ES-I3 (cell line): Measurements from ENCODE around the gene TBC1D28.
"Not testable (repeated sequence)": the region's sequence is repeated elsewhere in the genome, so short reads cannot be mapped to it uniquely, and the experiment has no call there.

Source experiments
- H3K36me3 ChIP-seq: 2 replicates; pipeline ENCODE4 v1.6.1; 2013; ENCODE audit warnings: mild to moderate bottlenecking, low read length, control low read depth, moderate library complexity; ENCODE audit not compliant: insufficient read depth
- H3K4me1 ChIP-seq: 2 replicates; pipeline ENCODE4 v1.6.1; 2013; ENCODE audit warnings: mild to moderate bottlenecking, control low read depth, low read length; ENCODE audit not compliant: insufficient read depth
- H3K9ac ChIP-seq: 2 replicates; pipeline ENCODE4 v1.6.1; 2013; ENCODE audit warnings: low read depth, mild to moderate bottlenecking, low read length, moderate library complexity
- H3K9me3 ChIP-seq: 2 replicates; pipeline ENCODE4 v1.6.1; 2013; ENCODE audit warnings: mild to moderate bottlenecking, low read length, moderate library complexity; ENCODE audit not compliant: control insufficient read depth, insufficient read depth

TBC1D28 gene

GRCh38 chr17:18644291-18644690 lies at the start of gene TBC1D28:
Gene TBC1D28 (minus strand): TSS chr17:18644391. CDS start chr17:18641352, 3,039 bp downstream.
- not testable (repeated sequence) for H3K36me3 ChIP-seq, H3K4me1 ChIP-seq, H3K9ac ChIP-seq, H3K9me3 ChIP-seq

- H3K4me1 ChIP-seq, H3K9me3 ChIP-seq, H3K36me3 ChIP-seq: not testable (repeated sequence)
- peak overlapping the region; percentile 55; the same call in 1 of the 2 replicates for H3K9ac ChIP-seq
Measured at GRCh38 chr17:18682668-18683067, 38.5 kb upstream of the TBC1D28 start.

GRCh38 chr17:18681767-18682571 lies 37.8 kb upstream of the TBC1D28 start, which contains the start of gene FOXO3B:
Gene FOXO3B (minus strand): TSS chr17:18682314. CDS start chr17:18681651, 663 bp downstream.
- H3K9ac ChIP-seq: peak within 1 kb of the TSS; percentile 55
- H3K4me1 ChIP-seq: not testable (repeated sequence)

GRCh38 chr17:18677381-18677780 lies 33.2 kb upstream of the TBC1D28 start:
- H3K36me3 ChIP-seq, H3K9me3 ChIP-seq, H3K9ac ChIP-seq, H3K4me1 ChIP-seq: not testable (repeated sequence)

More at GRCh38 chr17:18681767-18682571, 37.8 kb upstream of the TBC1D28 start, which contains the start of gene FOXO3B:
- not testable (repeated sequence) for H3K36me3 ChIP-seq, H3K9me3 ChIP-seq

- H3K36me3 ChIP-seq: not testable (repeated sequence)
Measured at GRCh38 chr17:18676928-18677327, 32.7 kb upstream of the TBC1D28 start.

GRCh38 chr17:18672395-18673227 lies 28.4 kb upstream of the TBC1D28 start:
- not testable (repeated sequence) for H3K9ac ChIP-seq, H3K4me1 ChIP-seq, H3K36me3 ChIP-seq, H3K9me3 ChIP-seq

More at GRCh38 chr17:18676928-18677327, 32.7 kb upstream of the TBC1D28 start:
- H3K9ac ChIP-seq, H3K9me3 ChIP-seq, H3K4me1 ChIP-seq: not testable (repeated sequence)

GRCh38 chr17:18668625-18669024 lies 24.4 kb upstream of the TBC1D28 start:
- not testable (repeated sequence) for H3K9me3 ChIP-seq, H3K9ac ChIP-seq, H3K4me1 ChIP-seq, H3K36me3 ChIP-seq

- H3K9ac ChIP-seq, H3K4me1 ChIP-seq, H3K36me3 ChIP-seq, H3K9me3 ChIP-seq: not testable (repeated sequence)
Measured at GRCh38 chr17:18667535-18667934, 23.3 kb upstream of the TBC1D28 start.

- H3K36me3 ChIP-seq, H3K9me3 ChIP-seq: not testable (repeated sequence)
Measured at GRCh38 chr17:18666326-18666725, 22.1 kb upstream of the TBC1D28 start.

GRCh38 chr17:18661924-18662624 lies 17.9 kb upstream of the TBC1D28 start:
- not testable (repeated sequence) for H3K4me1 ChIP-seq, H3K9me3 ChIP-seq, H3K36me3 ChIP-seq, H3K9ac ChIP-seq

More at GRCh38 chr17:18666326-18666725, 22.1 kb upstream of the TBC1D28 start:
- H3K4me1 ChIP-seq, H3K9ac ChIP-seq: not testable (repeated sequence)

- H3K36me3 ChIP-seq, H3K9me3 ChIP-seq, H3K9ac ChIP-seq, H3K4me1 ChIP-seq: not testable (repeated sequence)
Measured at GRCh38 chr17:18650094-18650493, 5.9 kb upstream of the TBC1D28 start.

GRCh38 chr17:18643124-18643523 lies 1.1 kb downstream of the TBC1D28 start:
- H3K9ac ChIP-seq, H3K9me3 ChIP-seq, H3K36me3 ChIP-seq, H3K4me1 ChIP-seq: not testable (repeated sequence)

- H3K9me3 ChIP-seq, H3K4me1 ChIP-seq, H3K9ac ChIP-seq, H3K36me3 ChIP-seq: not testable (repeated sequence)
Measured at GRCh38 chr17:18638357-18638756, 5.8 kb downstream of the TBC1D28 start.

GRCh38 chr17:18636237-18636636 lies 8.0 kb downstream of the TBC1D28 start:
- H3K9ac ChIP-seq, H3K9me3 ChIP-seq, H3K36me3 ChIP-seq, H3K4me1 ChIP-seq: not testable (repeated sequence)
